HCT116 (cell line): Measurements from ENCODE around the gene AATF. TPM values are rescaled to one million over a fixed set of nuclear protein-coding genes. Genes with fewer than 3 reads are reported as not detected.

ENCODE experiments used
- ATAC-seq: fragments of 200-7000 bp; cut with Tn5 transposase; 2 replicates; pipeline ENCODE4 v1.9.1; 2020; ENCODE audit warnings: mild to moderate bottlenecking, moderate library complexity
- BruUV-seq: library from RNA; stranded (reverse); fragments of 400-500 nt; replicated peaks from 2 replicates; lab custom pipeline; 2021; lab: Mats Ljungman, UMichigan
- CTCF ChIA-PET: fragments of 300-600 bp; sonication (Branson Sonifier 250); formaldehyde crosslinking; loops from one replicate; lab custom pipeline; 2021; ENCODE audit warnings: antibody characterized with exemption; lab: Charles Lee
- POLR2A ChIA-PET: fragments of 300-600, 350-600 bp; sonication (Branson Sonifier 250); formaldehyde crosslinking; loops from one replicate; lab custom pipeline; 2021; ENCODE audit warnings: antibody characterized with exemption; lab: Charles Lee
- RAD21 ChIA-PET, 2 experiments: fragments of 300-600 bp; sonication (Branson Sonifier 250); formaldehyde crosslinking; loops; one replicate each; lab custom pipeline; 2023; ENCODE audit warnings: low total read pairs in 2 of 2; ENCODE audit not compliant: uncharacterized antibody in 2 of 2, unreplicated experiment in 2 of 2, low non-redundant PET in 1 of 2; lab: Charles Lee
- DNase-seq: peaks from one replicate; pipeline ENCODE4 v3.0.0-alpha.2; 2010; ENCODE audit warnings: low read depth, low spot score
- H2AFZ ChIP-seq: fragments of 200-600 bp; shearing (Covaris generic), sonication (generic); 2 replicates; pipeline ENCODE4 v1.6.1; 2017; ENCODE audit warnings: low read depth, mixed run types, mixed read lengths, antibody characterized with exemption, low read length; ENCODE audit not compliant: poor library complexity, severe bottlenecking
- H3K27ac ChIP-seq: 2 replicates; pipeline ENCODE4 v1.5.1; 2012; ENCODE audit warnings: low read depth, low read length
- H3K27me3 ChIP-seq: fragments of 200-600 bp; sonication (generic); 2 replicates; pipeline ENCODE4 v1.6.1; 2016; ENCODE audit warnings: mixed run types, low read length, mixed read lengths; ENCODE audit not compliant: insufficient read depth
- H3K36me3 ChIP-seq, 2 experiments: fragments of 200-500 bp in 1 of 2; fragments of 200-600 bp in 1 of 2; sonication (Bioruptor generic) in 1 of 2; sonication (generic) in 1 of 2; 2 replicates each; pipeline versions ENCODE4 v1.5.1 to v1.6.1; 2014 to 2016; ENCODE audit warnings: low read length in 2 of 2, inconsistent platforms in 1 of 2, mixed read lengths in 1 of 2, mixed run types in 1 of 2; ENCODE audit not compliant: insufficient read depth in 2 of 2, control insufficient read depth in 1 of 2
- H3K4me1 ChIP-seq, 2 experiments: fragments of 200-600 bp in 1 of 2; sonication (generic) in 1 of 2; 2 replicates each; pipeline versions ENCODE4 v1.5.1 to v1.6.1; 2012 to 2017; ENCODE audit warnings: low read length in 2 of 2, inconsistent platforms in 1 of 2, mild to moderate bottlenecking in 1 of 2, mixed read lengths in 1 of 2, mixed run types in 1 of 2, moderate library complexity in 1 of 2; ENCODE audit not compliant: insufficient read depth in 2 of 2, control insufficient read depth in 1 of 2
- H3K4me2 ChIP-seq: fragments of 200-600 bp; sonication (generic); 2 replicates; pipeline ENCODE4 v1.6.1; 2017; ENCODE audit warnings: mixed run types, low read length, mixed read lengths
- H3K4me3 ChIP-seq, 2 experiments: fragments of 200-600 bp in 1 of 2; sonication (generic) in 1 of 2; replicated peaks in 1 of 2; 2 replicates each; pipeline ENCODE4 v1.5.1; 2011 to 2016; ENCODE audit warnings: low read length in 2 of 2, control low read depth in 1 of 2, low read depth in 1 of 2, mild to moderate bottlenecking in 1 of 2, mixed read lengths in 1 of 2, mixed run types in 1 of 2
- H3K79me2 ChIP-seq: fragments of 200-600 bp; sonication (generic); 2 replicates; pipeline ENCODE4 v1.6.1; 2017; ENCODE audit warnings: mild to moderate bottlenecking, mixed run types, low read length, moderate library complexity, mixed read lengths; ENCODE audit not compliant: insufficient read depth
- H3K9ac ChIP-seq: fragments of 200-600 bp; sonication (generic); 2 replicates; pipeline ENCODE4 v1.6.1; 2016; ENCODE audit warnings: low read length, mixed read lengths
- H3K9me2 ChIP-seq: fragments of 200-600 bp; sonication (generic), shearing (Covaris generic); 2 replicates; pipeline ENCODE4 v1.6.1; 2017; ENCODE audit warnings: mixed run types, mild to moderate bottlenecking, moderate library complexity; ENCODE audit not compliant: insufficient read depth
- H3K9me3 ChIP-seq, 2 experiments: fragments of 200-500 bp in 1 of 2; fragments of 200-600 bp in 1 of 2; sonication (Bioruptor generic) in 1 of 2; sonication (generic) in 1 of 2; 2 replicates each; pipeline ENCODE4 v1.6.1; 2014 to 2017; ENCODE audit warnings: low read length in 2 of 2, mixed read lengths in 2 of 2, inconsistent platforms in 1 of 2, low read depth in 1 of 2, mild to moderate bottlenecking in 1 of 2, mixed run types in 1 of 2, moderate library complexity in 1 of 2; ENCODE audit not compliant: control insufficient read depth in 1 of 2, insufficient read depth in 1 of 2
- H4K20me1 ChIP-seq: fragments of 200-600 bp; sonication (generic), shearing (Covaris generic); 2 replicates; pipeline ENCODE4 v1.6.1; 2017; ENCODE audit warnings: mixed run types, mild to moderate bottlenecking, moderate library complexity; ENCODE audit not compliant: insufficient read depth
- CBX3 ChIP-seq: IDR thresholded peaks from 2 replicates; pipeline ENCODE4 v1.6.1; 2012; ENCODE audit warnings: low read depth
- JUND ChIP-seq: IDR thresholded peaks from 2 replicates; pipeline ENCODE4 v1.6.1; 2012
- POLR2AphosphoS5 ChIP-seq: IDR thresholded peaks from 2 replicates; pipeline ENCODE4 v1.6.1; 2011; ENCODE audit warnings: mild to moderate bottlenecking, low read depth, low read length, moderate library complexity
- SRF ChIP-seq: IDR thresholded peaks from 2 replicates; pipeline ENCODE4 v1.6.1; 2012; ENCODE audit warnings: low read depth
- YY1 ChIP-seq: IDR thresholded peaks from 2 replicates; pipeline ENCODE4 v1.6.1; 2011; ENCODE audit warnings: low read length, low read depth, moderate library complexity, mild to moderate bottlenecking; ENCODE audit not compliant: insufficient replicate concordance; ENCODE audit errors: extremely low read depth
- intact Hi-C: fragments of 100-400 bp; cut with micrococcal nuclease; formaldehyde crosslinking; loops from 2 replicates; pipeline ENCODE4 v1.10.0; 2022
- total RNA-seq: library from RNA; stranded (reverse); gene quantifications from one replicate; pipeline ENCODE4 v1.2.1, GENCODE V29; 2021; ENCODE audit not compliant: unreplicated experiment
- TF ChIP-seq, protein P1 (sequence below): IDR thresholded peaks from 2 replicates; pipeline ENCODE4 v1.6.1; 2011; ENCODE audit warnings: mild to moderate bottlenecking, low read length, moderate library complexity; ENCODE audit not compliant: insufficient replicate concordance; ENCODE audit errors: extremely low read depth

Gene AATF
- total RNA-seq, 1 experiment from 2014 or later = 105 TPM

DNA sequence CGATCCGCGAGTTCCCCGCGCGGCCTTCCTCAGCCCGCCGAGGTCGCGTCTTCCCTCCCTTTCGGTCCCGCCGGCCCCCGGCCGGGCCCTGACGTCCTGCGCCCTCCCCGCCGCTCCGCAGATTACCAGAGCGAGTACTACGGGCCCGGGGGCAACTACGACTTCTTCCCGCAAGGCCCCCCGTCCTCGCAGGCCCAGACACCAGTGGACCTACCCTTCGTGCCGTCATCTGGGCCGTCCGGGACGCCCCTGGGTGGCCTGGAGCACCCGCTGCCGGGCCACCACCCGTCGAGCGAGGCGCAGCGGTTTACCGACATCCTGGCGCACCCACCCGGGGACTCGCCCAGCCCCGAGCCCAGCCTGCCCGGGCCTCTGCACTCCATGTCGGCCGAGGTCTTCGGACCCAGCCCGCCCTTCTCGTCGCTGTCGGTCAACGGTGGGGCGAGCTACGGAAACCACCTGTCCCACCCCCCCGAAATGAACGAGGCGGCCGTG lies 6.1 kb upstream of the AATF start:
- no peak overlapping the region for H3K27ac ChIP-seq
- H3K36me3 ChIP-seq = no peaks in the 10 kb centered on the region
- RAD21 ChIA-PET = no interaction called here
- POLR2A ChIA-PET = no interaction called here
- H3K4me1 ChIP-seq = no peaks in the 10 kb centered on the region
- H3K9me3 ChIP-seq = no peaks in the 10 kb centered on the region
- CTCF ChIA-PET = no interaction called here
- H3K4me2 ChIP-seq = no peak overlapping the region
- H2AFZ ChIP-seq = no peak overlapping the region
- H3K27me3 ChIP-seq = no peaks in the 10 kb centered on the region
- TF ChIP-seq YY1 (no peak), CBX3 (no peak), POLR2AphosphoS5 (no peak), SRF (no peak), JUND (no peak)
- TF ChIP-seq, protein P1, sequence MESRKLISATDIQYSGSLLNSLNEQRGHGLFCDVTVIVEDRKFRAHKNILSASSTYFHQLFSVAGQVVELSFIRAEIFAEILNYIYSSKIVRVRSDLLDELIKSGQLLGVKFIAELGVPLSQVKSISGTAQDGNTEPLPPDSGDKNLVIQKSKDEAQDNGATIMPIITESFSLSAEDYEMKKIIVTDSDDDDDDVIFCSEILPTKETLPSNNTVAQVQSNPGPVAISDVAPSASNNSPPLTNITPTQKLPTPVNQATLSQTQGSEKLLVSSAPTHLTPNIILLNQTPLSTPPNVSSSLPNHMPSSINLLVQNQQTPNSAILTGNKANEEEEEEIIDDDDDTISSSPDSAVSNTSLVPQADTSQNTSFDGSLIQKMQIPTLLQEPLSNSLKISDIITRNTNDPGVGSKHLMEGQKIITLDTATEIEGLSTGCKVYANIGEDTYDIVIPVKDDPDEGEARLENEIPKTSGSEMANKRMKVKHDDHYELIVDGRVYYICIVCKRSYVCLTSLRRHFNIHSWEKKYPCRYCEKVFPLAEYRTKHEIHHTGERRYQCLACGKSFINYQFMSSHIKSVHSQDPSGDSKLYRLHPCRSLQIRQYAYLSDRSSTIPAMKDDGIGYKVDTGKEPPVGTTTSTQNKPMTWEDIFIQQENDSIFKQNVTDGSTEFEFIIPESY = no peak
- no peaks in the 10 kb centered on the region for H3K9me2 ChIP-seq
- DNase-seq (no peak), ATAC-seq (no peak)
- intact Hi-C loops = no loop called here
- no TSS peak for BruUV-seq
- no peak overlapping the region for H3K4me3 ChIP-seq
- no peaks in the 10 kb centered on the region for H3K79me2 ChIP-seq
- H4K20me1 ChIP-seq = no peaks in the 10 kb centered on the region
- no peak overlapping the region for H3K9ac ChIP-seq
